Left lung (tissue), 14 donors: Measurements from ENCODE around the gene SLC4A11. TPM values are rescaled to one million over a fixed set of nuclear protein-coding genes. Genes with fewer than 3 reads are reported as not detected.

Experiments
- ATAC-seq: fragments of 200-7000 bp; cut with Tn5 transposase; one replicate; pipeline ENCODE4 v1.9.1; 2020; ENCODE audit warnings: moderate library complexity
- DNase-seq, 4 donors: peaks; one replicate each; pipeline ENCODE4 v3.0.0-alpha.2; 2013 to 2020
- H3K27ac ChIP-seq, 2 donors: fragments of 200-600 bp; sonication (generic) in 1 of 2; one replicate each; pipeline versions ENCODE4 v1.5.0 to v1.8.0; 2020 to 2021
- H3K27me3 ChIP-seq, 2 donors: fragments of 200-600 bp; sonication (generic) in 1 of 2; one replicate each; pipeline versions ENCODE4 v1.5.0 to v1.8.0; 2020 to 2021
- H3K36me3 ChIP-seq, 2 donors: fragments of 200-600 bp; sonication (generic) in 1 of 2; one replicate each; pipeline versions ENCODE4 v1.5.0 to v1.8.0; 2020 to 2021
- H3K4me1 ChIP-seq, 2 donors: fragments of 200-600 bp; one replicate each; pipeline ENCODE4 v1.8.0; 2021
- H3K4me3 ChIP-seq, 2 donors: fragments of 200-600 bp; sonication (generic) in 1 of 2; one replicate each; pipeline versions ENCODE4 v1.5.0 to v1.8.0; 2020 to 2021; ENCODE audit warnings: mild to moderate bottlenecking in 1 of 2
- H3K9me3 ChIP-seq, 2 donors: fragments of 200-600 bp; sonication (generic) in 1 of 2; one replicate each; pipeline versions ENCODE4 v1.5.0 to v1.8.0; 2020 to 2021
- CTCF ChIP-seq, 2 donors: fragments of 200-600 bp; sonication (generic) in 1 of 2; IDR thresholded peaks; one replicate each; pipeline versions ENCODE4 v1.5.0 to v1.8.0; 2021; ENCODE audit warnings: antibody characterized with exemption in 2 of 2
- intact Hi-C, 2 donors: fragments of 100-400 bp; cut with DNase I; formaldehyde crosslinking; loops; one replicate each; pipeline versions ENCODE4 v1.11.2 to v1.14.2; 2022
- long read RNA-seq, 12 donors: library from polyadenylated mRNA in 2 of 12; unstranded in 2 of 12; transcript quantifications; one replicate each; pipeline ENCODE4 v2.0.0 and lab custom pipeline, GENCODE V29; 2019 to 2026
- polyA plus RNA-seq, 6 donors: library from polyadenylated mRNA; unstranded; fragments of 120-200 nt; gene quantifications; one replicate each; pipeline ENCODE4 v1.2.1, GENCODE V29; 2013; ENCODE audit not compliant: insufficient read length in 6 of 6
- total RNA-seq, 2 donors: library from RNA; stranded (reverse); fragmentation: NEBNext Ultra II Directional; extraction: Animal tissue kit (Norgen Biotek cat#: 25700); gene quantifications; one replicate each; pipeline ENCODE4 v1.2.1, GENCODE V29; 2021
- donor health status: DM: no; HTN: yes; CAD: no.
- donor health status: DM: no; HTN: no; CAD: no.

SLC4A11 gene
- total RNA-seq = 1 to 10 TPM; 3.5 to 4.8 TPM
- 1 to 10 TPM in 1 of 6 donors, under 1 TPM in 5; 0.44 to 1.4 (median 0.88) TPM for polyA plus RNA-seq
- long read RNA-seq, donor 1 = 0 reads
- long read RNA-seq, donor 2 = 0 reads
- long read RNA-seq, donor 3 = 0 reads
- long read RNA-seq, donor 4 = 0 reads
- long read RNA-seq, donor 5 = 0 reads
- long read RNA-seq, donor 6 = 0 reads
- long read RNA-seq, donor 7 = 0 reads
- long read RNA-seq, donor 8 = 0 reads
- long read RNA-seq, donor 9 = 0 reads
- long read RNA-seq, donor 10, partial matches to known transcripts = 0 of 1 reads
- long read RNA-seq, donor 10, other reads (novel, unspliced or antisense) = 1 of 1 reads
- long read RNA-seq, donor 11 = 0 reads
- long read RNA-seq, donor 12 = 0 reads

- no peaks in the 10 kb centered on the region for H3K36me3 ChIP-seq
- ATAC-seq (peak; percentile 86), DNase-seq (peak in 2 of 4 donors; percentile 85 to 92)
- no peak for TF ChIP-seq CTCF (IDR thresholded peaks at IDR 0.05)
- no peak within 1 kb of the TSS for H3K27ac ChIP-seq
- H3K4me1 ChIP-seq = peaks cover 8 to 28% of the 10 kb centered on the region in 2 donors
- H3K9me3 ChIP-seq = no peaks in the 10 kb centered on the region
- intact Hi-C loops = no loop called here
- H3K27me3 ChIP-seq = peaks cover 19 to 99% of the 10 kb centered on the region in 2 donors
- peak within 1 kb of the TSS; percentile 73 to 79 for H3K4me3 ChIP-seq
Observed at GRCh38 chr20:3239026-3239866, at the start of gene SLC4A11. SLC4A11 (minus strand) TSS chr20:3239190; CDS start chr20:3239137, 53 bp downstream.

- intact Hi-C loops = no loop called here
- Histone ChIP-seq H3K4me3 (no peak overlapping the region), H3K27ac (no peak overlapping the region), H3K9me3 (no peaks in the 10 kb centered on the region), H3K4me1 (no peaks in the 10 kb centered on the region), H3K36me3 (peaks cover 0 to 69% of the 10 kb centered on the region in 2 donors), H3K27me3 (no peaks in the 10 kb centered on the region)
- DNase-seq (no peak), ATAC-seq (peak; percentile 58)
- TF ChIP-seq CTCF (IDR thresholded peaks at IDR 0.05) = no peak
Observed at GRCh38 chr20:3283222-3283820, 44.3 kb upstream of the SLC4A11 start.

GRCh38 chr20:3282271-3283221 lies 43.6 kb upstream of the SLC4A11 start:
- peaks cover 0 to 74% of the 10 kb centered on the region in 2 donors for H3K36me3 ChIP-seq
- no peak overlapping the region for H3K4me3 ChIP-seq
- no peak overlapping the region for H3K27ac ChIP-seq
- no peak for TF ChIP-seq CTCF (IDR thresholded peaks at IDR 0.05)
- ATAC-seq (peak; percentile 78), DNase-seq (peak in 1 of 4 donors; percentile 13)
- intact Hi-C loops = no loop called here
- no peaks in the 10 kb centered on the region for H3K4me1 ChIP-seq
- no peaks in the 10 kb centered on the region for H3K27me3 ChIP-seq
- H3K9me3 ChIP-seq = no peaks in the 10 kb centered on the region

- no peak overlapping the region for H3K4me3 ChIP-seq
- no peaks in the 10 kb centered on the region for H3K4me1 ChIP-seq
- no peaks in the 10 kb centered on the region for H3K9me3 ChIP-seq
- H3K27me3 ChIP-seq = no peaks in the 10 kb centered on the region
- H3K36me3 ChIP-seq = peaks cover 0 to 73% of the 10 kb centered on the region in 2 donors
- TF ChIP-seq CTCF (IDR thresholded peaks at IDR 0.05) = no peak
- ATAC-seq = no peak
- DNase-seq = no peak
- no peak overlapping the region for H3K27ac ChIP-seq
- intact Hi-C loops = no loop called here
Observed at GRCh38 chr20:3281437-3281836, 42.4 kb upstream of the SLC4A11 start.
